GM12891 (cell line): ENCODE data around the gene ZNF768.

ENCODE experiments used
- PAX5 ChIP-seq: IDR thresholded peaks from 2 replicates; pipeline ENCODE4 v1.6.1; 2011; ENCODE audit warnings: low read length, moderate library complexity, mild to moderate bottlenecking; ENCODE audit not compliant: insufficient read depth, severe bottlenecking
- POLR2A ChIP-seq: IDR thresholded peaks from 2 replicates; pipeline ENCODE4 v1.6.1; 2011; ENCODE audit warnings: low read depth, low read length, control low read depth
- POLR2AphosphoS5 ChIP-seq: IDR thresholded peaks from 2 replicates; pipeline ENCODE4 v1.6.1; 2011; ENCODE audit warnings: low read depth, low read length, control low read depth
- POU2F2 ChIP-seq: IDR thresholded peaks from 2 replicates; pipeline ENCODE4 v1.6.1; 2011; ENCODE audit warnings: low read depth, mild to moderate bottlenecking, control low read depth, low read length, moderate library complexity
- SPI1 ChIP-seq: IDR thresholded peaks from 2 replicates; pipeline ENCODE4 v1.6.1; 2011; ENCODE audit warnings: low read depth, low read length, control low read depth

GRCh38 chr16:30548416-30549253 is 22.3 kb upstream of the ZNF768 start:
- TF ChIP-seq POLR2A (no peak), POLR2AphosphoS5 (no peak), POU2F2 (no peak), SPI1 (no peak), PAX5 (no peak)
